ENCODE measurements around the gene NHERF1. TPM values are rescaled to one million over a fixed set of nuclear protein-coding genes. Genes with fewer than 3 reads are reported as not detected.

The NHERF1 gene
- total and polyA plus RNA-seq, 2 experiments from 2014 or later, result 78.2 to 111 TPM

- H3K27me3 ChIP-seq, result peaks cover 1% of the 10 kb centered on the region
- H3K9me3 ChIP-seq (ENCODE audit: low read depth), result no peaks in the 10 kb centered on the region
- H3K4me3 ChIP-seq, result no peak overlapping the region
- H3K4me1 ChIP-seq (ENCODE audit: low read depth), result no peaks in the 10 kb centered on the region
- no peaks in the 10 kb centered on the region for H3K36me3 ChIP-seq
- TF ChIP-seq CTCF (IDR thresholded peaks at IDR 0.05; ENCODE audit: low read depth, low read length), result no peak
- no peak overlapping the region for H3K27ac ChIP-seq
- no peak for DNase-seq (ENCODE audit: low read depth in 1 of 2, low spot score in 1 of 2)
These were observed 19.7 kb upstream of the NHERF1 start for GRCh38 chr17:74728702-74729075.

- no peaks in the 10 kb centered on the region for H3K4me1 ChIP-seq (ENCODE audit: low read depth)
- TF ChIP-seq CTCF (IDR thresholded peaks at IDR 0.05; ENCODE audit: low read depth, low read length), result no peak
- DNase-seq (ENCODE audit: low read depth in 1 of 2, low spot score in 1 of 2), result no peak
These were observed 19.1 kb upstream of the NHERF1 start for GRCh38 chr17:74729368-74729767.

GRCh38 chr17:74729866-74730265 is 18.6 kb upstream of the NHERF1 start:
- no peak for DNase-seq (ENCODE audit: low read depth in 1 of 2, low spot score in 1 of 2)
- no peak overlapping the region for H3K27ac ChIP-seq

More at GRCh38 chr17:74729368-74729767, 19.1 kb upstream of the NHERF1 start:
- no peaks in the 10 kb centered on the region for H3K36me3 ChIP-seq
- no peaks in the 10 kb centered on the region for H3K9me3 ChIP-seq (ENCODE audit: low read depth)
- H3K4me3 ChIP-seq, result no peak overlapping the region
- H3K27me3 ChIP-seq, result peaks cover 8% of the 10 kb centered on the region
- H3K27ac ChIP-seq, result no peak overlapping the region

GRCh38 chr17:74730491-74731346 is 17.7 kb upstream of the NHERF1 start:
- no peak for DNase-seq (ENCODE audit: low read depth in 1 of 2, low spot score in 1 of 2)
- Histone ChIP-seq H3K27ac (no peak overlapping the region), H3K36me3 (no peaks in the 10 kb centered on the region), H3K4me1 (ENCODE audit: low read depth) (no peaks in the 10 kb centered on the region), H3K9me3 (ENCODE audit: low read depth) (no peaks in the 10 kb centered on the region), H3K4me3 (no peak overlapping the region), H3K27me3 (peaks cover 18% of the 10 kb centered on the region)
- TF ChIP-seq CTCF (IDR thresholded peaks at IDR 0.05; ENCODE audit: low read depth, low read length), result no peak

More at GRCh38 chr17:74729866-74730265, 18.6 kb upstream of the NHERF1 start:
- H3K36me3 ChIP-seq, result no peaks in the 10 kb centered on the region
- no peak for TF ChIP-seq CTCF (IDR thresholded peaks at IDR 0.05; ENCODE audit: low read depth, low read length)
- no peaks in the 10 kb centered on the region for H3K9me3 ChIP-seq (ENCODE audit: low read depth)
- H3K4me1 ChIP-seq (ENCODE audit: low read depth), result no peaks in the 10 kb centered on the region
- no peak overlapping the region for H3K4me3 ChIP-seq
- peaks cover 11% of the 10 kb centered on the region for H3K27me3 ChIP-seq

- Histone ChIP-seq H3K36me3 (no peaks in the 10 kb centered on the region), H3K27me3 (peaks cover 23% of the 10 kb centered on the region), H3K27ac (no peak overlapping the region), H3K4me1 (ENCODE audit: low read depth) (no peaks in the 10 kb centered on the region), H3K9me3 (ENCODE audit: low read depth) (no peaks in the 10 kb centered on the region), H3K4me3 (no peak overlapping the region)
- no peak for TF ChIP-seq CTCF (IDR thresholded peaks at IDR 0.05; ENCODE audit: low read depth, low read length)
- DNase-seq (ENCODE audit: low read depth in 1 of 2, low spot score in 1 of 2), result no peak
These were observed 17.2 kb upstream of the NHERF1 start for GRCh38 chr17:74731347-74731605.

All from cardiac muscle cell (in vitro differentiated cells and primary cell).